ENCODE data around the gene IMP3.

GRCh38 chr15:75654201-75654907 is 14.3 kb upstream of the IMP3 start:
- TF ChIP-seq CTCF (IDR thresholded peaks at IDR 0.05) (no peak), POLR2A (IDR thresholded peaks at IDR 0.05) (no peak)
